ENCODE data around the gene ANTXR1.

The ANTXR1 gene

DNA sequence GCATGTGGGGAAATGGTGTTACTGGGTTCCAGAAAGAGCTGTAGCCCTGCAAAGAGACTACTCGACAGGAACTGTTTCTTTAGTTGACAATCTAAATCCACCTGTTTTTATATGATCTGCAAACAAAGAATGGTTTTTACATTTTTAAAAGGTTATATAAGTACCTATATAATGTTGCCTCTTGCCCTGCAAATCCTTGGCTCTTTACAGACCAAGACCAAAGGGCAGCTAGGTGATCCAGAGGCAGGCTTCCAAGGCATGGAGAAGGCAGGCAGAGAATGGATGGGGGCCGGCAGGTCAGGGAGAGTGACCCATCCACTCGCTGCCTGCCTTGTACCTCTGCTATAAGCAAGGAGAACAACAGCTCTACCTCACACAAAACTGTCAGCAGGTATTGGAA is 173.6 kb downstream of the ANTXR1 start:
- no peak for DNase-seq

DNA sequence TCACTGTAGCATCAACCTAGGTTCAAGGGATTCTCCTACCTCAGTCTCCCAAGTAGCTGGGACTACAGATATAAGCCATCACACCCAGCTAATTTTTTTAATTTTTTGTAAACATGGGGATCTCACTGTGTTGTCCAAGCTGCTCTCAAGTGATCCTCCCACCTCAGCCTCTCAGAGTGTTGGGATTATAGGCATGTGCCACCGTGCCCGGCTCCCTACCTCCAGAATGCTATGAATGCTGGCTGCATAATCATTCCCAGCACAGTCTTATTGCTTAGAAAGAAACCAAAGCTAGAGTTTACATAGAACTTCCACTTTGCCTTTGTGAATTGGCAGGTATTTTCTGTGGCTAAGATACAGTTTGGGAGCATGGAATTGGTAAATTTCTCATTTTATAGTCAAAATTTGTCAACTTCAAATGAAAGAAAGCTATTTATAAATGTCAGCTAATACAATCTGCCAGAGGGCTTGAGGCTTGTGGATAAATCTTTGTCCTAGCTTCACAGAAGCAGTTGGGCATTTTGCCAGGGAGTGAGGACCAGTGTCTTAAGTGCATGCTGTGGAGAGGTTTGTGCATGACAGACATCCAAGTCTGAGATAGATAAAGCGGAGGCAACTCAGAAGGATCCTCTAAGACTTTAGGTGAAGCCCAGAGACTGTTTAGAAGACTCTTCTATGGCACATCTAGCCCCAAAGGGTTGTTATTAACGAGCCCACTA is 175.4 kb downstream of the ANTXR1 start:
- no peak for DNase-seq

DNA sequence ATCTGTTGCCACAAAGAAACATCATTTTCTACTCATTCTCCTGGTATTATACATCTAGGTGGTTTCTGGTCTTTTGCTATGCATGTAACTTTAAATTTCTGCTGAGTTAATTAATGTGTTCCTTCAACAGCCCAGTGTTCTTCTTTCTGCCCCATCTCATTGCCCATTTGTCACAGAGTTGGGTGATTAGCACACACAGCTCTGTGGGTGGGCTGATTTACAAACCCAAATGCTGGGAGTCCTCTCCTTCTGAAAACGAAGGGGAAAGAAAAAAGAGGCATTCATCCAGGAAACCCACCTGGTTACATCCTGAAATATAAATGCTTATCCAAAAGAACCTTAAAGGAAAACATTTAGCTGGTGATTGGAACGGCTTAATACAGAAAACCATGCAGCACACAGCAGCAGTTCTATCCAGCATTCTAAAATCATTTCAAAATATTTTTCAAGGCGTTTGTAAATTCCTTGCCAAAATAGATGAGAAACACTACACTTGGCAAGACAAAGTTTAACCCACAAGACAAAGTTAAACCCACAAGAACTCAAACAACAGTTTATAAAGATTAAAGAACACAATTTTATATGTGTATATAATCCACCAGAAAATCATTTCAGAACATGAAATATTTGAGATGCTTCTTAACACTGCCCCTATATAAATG is 177.9 kb downstream of the ANTXR1 start:
- DNase-seq, result no peak

- DNase-seq, result no peak
These were observed 178.7 kb downstream of the ANTXR1 start for GRCh38 chr2:69191634-69192033.

DNA sequence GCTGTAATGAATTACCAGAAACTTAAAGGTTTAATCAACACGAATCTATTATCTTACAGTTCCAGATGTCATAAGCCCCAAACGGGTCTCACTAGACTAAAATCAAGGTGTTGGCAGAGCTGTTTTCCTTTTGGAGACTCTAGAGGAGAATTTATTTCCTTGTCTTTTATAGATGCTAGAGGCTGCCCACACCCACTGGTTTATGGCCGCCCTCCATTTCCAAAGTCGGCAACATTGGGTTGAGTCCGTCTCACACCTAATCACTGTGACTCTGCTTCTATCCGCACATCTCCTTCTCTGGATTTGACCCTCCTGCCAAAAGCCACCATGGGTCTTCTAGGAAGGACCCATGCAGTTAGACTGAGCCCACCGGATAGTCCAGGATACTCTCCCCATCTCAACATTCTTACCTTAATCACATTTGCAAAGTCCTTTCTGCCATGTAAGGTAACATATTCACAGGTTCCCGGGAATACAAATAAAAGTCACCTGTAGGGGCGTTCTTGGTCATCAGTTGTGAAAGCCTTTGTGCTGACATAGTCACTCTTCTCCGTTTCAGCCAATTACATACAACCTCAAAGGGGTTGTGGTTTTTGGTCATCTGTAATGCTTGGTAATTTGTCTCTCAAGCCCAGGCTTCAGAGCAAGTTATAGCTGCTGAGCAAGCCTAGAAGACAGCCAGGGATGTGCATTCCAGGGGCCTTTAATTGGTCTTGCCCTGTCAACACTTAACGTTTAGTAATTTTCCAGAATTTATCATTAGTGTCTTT is 179.4 kb downstream of the ANTXR1 start:
- DNase-seq, result no peak

DNA sequence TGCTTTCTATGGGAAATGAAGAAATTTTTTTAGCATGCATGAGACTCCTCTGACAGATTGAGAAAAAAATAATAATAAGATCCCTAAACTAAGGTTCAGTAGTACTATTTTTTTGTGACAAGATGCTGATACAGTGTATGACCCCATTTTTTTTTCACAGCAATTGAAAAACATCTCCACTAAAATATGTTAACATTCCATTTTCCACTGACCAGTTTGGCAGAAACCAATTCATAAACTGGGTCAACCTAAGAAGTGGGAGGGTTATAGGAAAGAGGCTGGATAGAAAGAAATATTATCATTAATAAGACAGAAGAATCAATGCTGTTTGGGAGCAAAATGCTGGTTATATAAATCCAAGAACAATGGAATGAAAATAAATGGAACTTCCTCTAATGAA is 182.7 kb downstream of the ANTXR1 start:
- DNase-seq, result no peak

GRCh38 chr2:69196327-69197117 is 183.5 kb downstream of the ANTXR1 start:
- DNase-seq, result no peak

GRCh38 chr2:69200107-69200520 is 187.1 kb downstream of the ANTXR1 start:
- no peak for DNase-seq

- no peak for DNase-seq
These were observed 188.3 kb downstream of the ANTXR1 start for GRCh38 chr2:69201259-69201658.

- DNase-seq, result no peak
These were observed 189.3 kb downstream of the ANTXR1 start for GRCh38 chr2:69202327-69202726.

- no peak for DNase-seq
These were observed 190.4 kb downstream of the ANTXR1 start for GRCh38 chr2:69203166-69203985.

GRCh38 chr2:69204654-69205053 is 191.7 kb downstream of the ANTXR1 start:
- no peak for DNase-seq

- DNase-seq, result no peak
These were observed 192.1 kb downstream of the ANTXR1 start for GRCh38 chr2:69205076-69205475.

GRCh38 chr2:69205491-69205890 is 192.5 kb downstream of the ANTXR1 start:
- no peak for DNase-seq

DNA sequence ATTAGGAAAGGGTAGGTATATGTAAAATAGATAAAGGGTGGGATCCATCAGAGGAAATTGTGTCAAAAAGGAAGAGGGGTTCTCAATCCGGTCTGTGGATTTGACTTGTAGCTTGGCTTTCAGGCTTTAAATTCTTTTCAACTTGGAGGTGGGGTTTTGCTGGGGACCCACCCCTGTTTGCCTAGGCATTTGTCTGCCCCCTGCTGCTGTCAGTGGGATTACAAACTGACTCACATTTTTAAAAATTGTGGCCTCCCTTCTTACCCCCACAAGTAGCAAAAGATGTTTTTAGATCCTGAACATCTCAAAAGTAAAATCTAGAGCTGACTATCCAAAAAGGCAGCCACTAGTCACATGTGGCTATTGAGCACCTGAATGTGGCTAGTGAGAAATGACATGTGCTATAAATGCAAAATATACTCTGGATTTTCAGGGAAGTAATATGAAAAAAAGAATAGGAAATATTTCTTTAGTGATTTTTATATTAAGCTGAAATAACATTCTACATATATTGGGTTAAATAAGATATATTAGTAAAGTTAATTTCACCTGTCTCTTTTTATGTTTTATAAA is 195.1 kb downstream of the ANTXR1 start:
- no peak for DNase-seq

- DNase-seq, result no peak
These were observed 196.5 kb downstream of the ANTXR1 start for GRCh38 chr2:69209482-69209881.

DNA sequence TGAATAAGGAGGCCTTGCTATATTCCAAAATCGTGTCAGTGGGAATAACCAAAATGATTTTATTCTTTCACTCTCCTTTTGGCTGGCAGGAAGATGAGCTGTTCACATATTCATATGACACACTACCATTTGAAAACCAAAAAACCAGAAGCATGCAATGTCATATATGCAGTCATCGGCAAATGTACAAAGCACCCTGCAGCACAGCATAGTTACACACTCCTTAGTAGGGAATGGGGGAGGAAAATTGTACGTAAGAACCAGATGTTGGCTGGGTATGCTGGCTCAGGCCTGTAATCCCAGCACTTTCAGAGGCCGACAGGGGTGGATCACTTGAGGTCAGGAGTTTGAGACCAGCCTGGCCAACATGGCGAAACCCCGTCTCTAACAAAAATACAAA is 197.4 kb downstream of the ANTXR1 start:
- no peak for DNase-seq

GRCh38 chr2:69211048-69211447 is 198.1 kb downstream of the ANTXR1 start:
- DNase-seq, result no peak

- DNase-seq, result no peak
These were observed 198.7 kb downstream of the ANTXR1 start for GRCh38 chr2:69211686-69212085.

DNA sequence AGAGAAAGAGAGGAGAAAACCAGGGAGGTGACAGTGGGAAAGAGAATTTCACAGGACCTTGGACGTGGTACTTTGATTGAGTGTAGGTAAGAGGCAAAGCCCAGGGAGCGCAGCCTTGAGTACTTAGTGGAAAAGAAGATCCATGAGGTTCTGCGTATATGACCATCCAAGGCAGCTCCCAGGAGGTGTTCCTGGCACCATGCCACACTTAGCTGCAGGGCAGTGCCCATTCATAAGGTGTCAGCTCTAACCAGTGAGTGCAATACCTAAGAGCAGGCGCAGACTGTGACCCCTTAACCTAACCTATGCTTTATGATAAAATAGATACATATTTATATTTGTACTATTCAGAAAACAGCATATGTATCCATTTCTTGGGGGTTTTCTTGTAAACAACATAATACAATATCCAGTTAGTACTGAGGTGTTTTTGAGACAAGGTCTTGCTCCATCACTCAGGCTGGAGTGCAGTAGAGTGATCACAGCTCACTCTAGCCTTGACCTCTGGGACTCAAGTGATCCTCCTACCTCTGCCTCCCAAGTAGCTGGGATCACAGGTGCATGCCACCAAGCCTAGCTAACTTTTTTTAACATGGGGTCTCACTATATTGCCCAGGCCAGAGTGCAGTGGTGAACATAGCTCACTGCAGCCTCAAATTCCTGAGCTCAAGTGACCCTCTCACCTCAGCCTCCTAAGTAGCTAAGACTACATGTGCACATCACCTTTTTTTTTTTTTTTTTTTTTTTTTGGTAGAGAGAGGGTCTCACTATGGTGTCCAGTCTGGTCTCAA is 199.5 kb downstream of the ANTXR1 start:
- no peak for DNase-seq

GRCh38 chr2:69213201-69213600 is 200.2 kb downstream of the ANTXR1 start:
- DNase-seq, result no peak
